Breast epithelium (tissue), 3 donors: Measurements from ENCODE around the gene JAKMIP2.

Experiments used
- POLR2AphosphoS5 ChIP-seq, 3 donors: sonication (generic); formaldehyde crosslinking; IDR thresholded peaks; one replicate each; pipeline ENCODE4 v1.6.1; 2017; ENCODE audit warnings: antibody characterized with exemption in 3 of 3
- TF ChIP-seq, protein P1 (sequence below), 3 donors: fragments of 450-650 bp; IDR thresholded peaks; one replicate each; pipeline ENCODE4 v1.5.1; 2016 to 2017; ENCODE audit warnings: antibody characterized with exemption in 3 of 3, mild to moderate bottlenecking in 3 of 3, moderate library complexity in 3 of 3

DNA sequence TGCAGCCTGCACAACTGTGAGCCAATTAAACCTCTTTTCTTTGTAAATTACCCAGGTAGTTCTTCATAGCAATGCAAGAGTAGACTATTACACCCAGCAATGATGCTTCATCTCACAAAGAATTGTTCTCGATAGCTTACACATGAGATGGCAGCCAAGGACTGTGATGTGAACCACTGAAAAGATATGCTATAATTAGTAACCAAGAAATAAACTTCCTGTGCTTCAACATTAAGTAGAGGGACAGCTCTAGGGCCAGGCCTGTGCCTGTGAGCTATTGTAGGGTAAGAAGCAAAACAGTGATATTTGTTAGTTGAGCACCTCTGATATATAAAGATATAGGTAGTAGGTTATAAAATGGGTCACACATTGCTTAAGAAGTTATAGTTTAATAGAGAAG is 230.9 kb downstream of the JAKMIP2 start:
- TF ChIP-seq, protein P1, sequence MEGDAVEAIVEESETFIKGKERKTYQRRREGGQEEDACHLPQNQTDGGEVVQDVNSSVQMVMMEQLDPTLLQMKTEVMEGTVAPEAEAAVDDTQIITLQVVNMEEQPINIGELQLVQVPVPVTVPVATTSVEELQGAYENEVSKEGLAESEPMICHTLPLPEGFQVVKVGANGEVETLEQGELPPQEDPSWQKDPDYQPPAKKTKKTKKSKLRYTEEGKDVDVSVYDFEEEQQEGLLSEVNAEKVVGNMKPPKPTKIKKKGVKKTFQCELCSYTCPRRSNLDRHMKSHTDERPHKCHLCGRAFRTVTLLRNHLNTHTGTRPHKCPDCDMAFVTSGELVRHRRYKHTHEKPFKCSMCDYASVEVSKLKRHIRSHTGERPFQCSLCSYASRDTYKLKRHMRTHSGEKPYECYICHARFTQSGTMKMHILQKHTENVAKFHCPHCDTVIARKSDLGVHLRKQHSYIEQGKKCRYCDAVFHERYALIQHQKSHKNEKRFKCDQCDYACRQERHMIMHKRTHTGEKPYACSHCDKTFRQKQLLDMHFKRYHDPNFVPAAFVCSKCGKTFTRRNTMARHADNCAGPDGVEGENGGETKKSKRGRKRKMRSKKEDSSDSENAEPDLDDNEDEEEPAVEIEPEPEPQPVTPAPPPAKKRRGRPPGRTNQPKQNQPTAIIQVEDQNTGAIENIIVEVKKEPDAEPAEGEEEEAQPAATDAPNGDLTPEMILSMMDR (IDR thresholded peaks at IDR 0.05), result no peak
- TF ChIP-seq POLR2AphosphoS5 (IDR thresholded peaks at IDR 0.05), result no peak
